ENCODE measurements around the gene SYTL1.
A peak's percentile ranks its signal among the peaks of the same experiment; 100 is the strongest.

SYTL1 gene

DNA sequence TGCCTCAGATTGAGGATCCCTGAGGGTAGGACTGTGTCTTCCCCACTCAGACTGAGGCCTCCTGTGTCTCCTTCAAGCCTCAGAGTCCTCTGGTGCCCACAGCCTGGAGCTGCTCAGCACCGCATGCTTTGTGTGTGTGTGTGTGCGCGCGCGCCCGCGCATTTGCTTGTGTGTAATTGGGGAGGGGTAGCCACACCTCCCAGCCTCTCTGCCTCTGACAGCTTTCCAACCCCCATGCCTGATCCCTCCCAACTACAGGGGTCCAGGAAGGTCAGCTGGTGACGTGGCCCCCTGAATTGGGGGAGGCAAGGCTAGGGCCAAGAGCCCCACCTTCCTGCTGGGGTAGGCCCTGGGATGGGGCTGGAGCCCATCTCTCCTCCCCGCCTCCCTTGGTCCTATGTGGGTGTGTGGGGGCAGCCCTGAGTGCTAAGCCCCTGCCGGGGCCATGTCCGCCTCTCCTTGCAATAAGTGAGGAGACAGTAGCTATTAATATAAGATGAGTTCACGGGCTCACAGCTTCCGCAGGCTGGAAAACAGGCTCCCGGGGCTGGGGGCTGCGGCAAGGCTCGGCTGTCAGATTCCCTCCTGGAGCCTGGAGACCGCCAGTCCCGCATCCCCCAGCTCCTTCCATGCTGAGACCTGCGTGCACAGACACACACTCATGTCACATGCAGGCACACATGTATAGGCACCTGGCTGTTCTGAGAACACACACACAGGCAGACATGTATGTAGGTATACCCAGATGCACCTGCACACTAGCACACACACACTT, 57.6 kb downstream of the SYTL1 start:
- in situ Hi-C loops (cut with MboI; ENCODE audit: low sequenced_read_pairs, unreplicated experiment), result loop anchor here (10.0 kb wide), 2 partner anchors 205 to 265 kb away; partner anchors contain the start of gene AHDC1
- DNase-seq (ENCODE audit: low spot score), result no peak
- TF ChIP-seq, protein P1, sequence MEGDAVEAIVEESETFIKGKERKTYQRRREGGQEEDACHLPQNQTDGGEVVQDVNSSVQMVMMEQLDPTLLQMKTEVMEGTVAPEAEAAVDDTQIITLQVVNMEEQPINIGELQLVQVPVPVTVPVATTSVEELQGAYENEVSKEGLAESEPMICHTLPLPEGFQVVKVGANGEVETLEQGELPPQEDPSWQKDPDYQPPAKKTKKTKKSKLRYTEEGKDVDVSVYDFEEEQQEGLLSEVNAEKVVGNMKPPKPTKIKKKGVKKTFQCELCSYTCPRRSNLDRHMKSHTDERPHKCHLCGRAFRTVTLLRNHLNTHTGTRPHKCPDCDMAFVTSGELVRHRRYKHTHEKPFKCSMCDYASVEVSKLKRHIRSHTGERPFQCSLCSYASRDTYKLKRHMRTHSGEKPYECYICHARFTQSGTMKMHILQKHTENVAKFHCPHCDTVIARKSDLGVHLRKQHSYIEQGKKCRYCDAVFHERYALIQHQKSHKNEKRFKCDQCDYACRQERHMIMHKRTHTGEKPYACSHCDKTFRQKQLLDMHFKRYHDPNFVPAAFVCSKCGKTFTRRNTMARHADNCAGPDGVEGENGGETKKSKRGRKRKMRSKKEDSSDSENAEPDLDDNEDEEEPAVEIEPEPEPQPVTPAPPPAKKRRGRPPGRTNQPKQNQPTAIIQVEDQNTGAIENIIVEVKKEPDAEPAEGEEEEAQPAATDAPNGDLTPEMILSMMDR (IDR thresholded peaks at IDR 0.05; ENCODE audit: borderline replicate concordance, control extremely low read depth, extremely low read depth, insufficient read depth, missing control alignments), result no peak

DNA sequence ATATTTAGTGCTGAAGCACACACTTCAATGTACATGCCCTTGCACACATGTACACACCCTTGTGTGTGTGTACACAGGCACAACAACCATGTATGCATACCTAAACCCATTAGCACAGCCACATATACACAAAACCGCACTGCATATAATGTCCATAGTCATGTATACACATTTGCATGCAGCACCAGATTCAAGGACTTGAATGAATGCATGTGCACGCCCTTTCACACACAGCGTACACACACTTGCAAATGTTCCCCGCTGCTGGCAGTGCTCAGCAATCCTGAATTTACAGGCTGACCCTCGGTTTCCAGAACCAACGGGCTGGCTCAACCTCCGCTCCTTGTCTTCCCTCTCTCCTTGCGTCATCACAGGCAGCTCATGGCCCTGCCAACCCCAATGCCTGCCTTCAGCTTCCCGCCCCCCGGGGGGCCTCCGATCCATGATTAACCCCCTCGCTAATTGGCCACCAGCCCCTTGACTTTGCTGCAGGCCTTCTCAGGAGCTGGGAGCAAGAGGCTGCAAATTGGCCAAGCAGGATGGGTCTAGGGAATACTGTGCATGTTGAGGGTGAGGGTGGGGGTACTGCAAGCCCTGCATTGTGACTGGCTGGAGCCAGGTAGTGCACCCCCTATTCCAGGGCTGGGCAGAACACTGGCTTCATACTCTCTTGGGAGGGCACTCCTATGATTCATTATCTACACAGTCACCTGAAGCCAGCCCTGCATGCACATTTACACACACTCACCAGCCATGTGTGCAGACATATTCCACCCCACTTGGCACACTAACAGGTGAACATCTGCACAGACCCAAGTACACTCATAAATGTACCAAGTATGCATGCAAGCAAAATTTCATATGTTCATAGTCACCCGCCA, 58.5 kb downstream of the SYTL1 start:
- in situ Hi-C loops (cut with MboI; ENCODE audit: low sequenced_read_pairs, unreplicated experiment), result no loop called here
- DNase-seq (ENCODE audit: low spot score), result no peak
- TF ChIP-seq, protein P1 (IDR thresholded peaks at IDR 0.05; ENCODE audit: borderline replicate concordance, control extremely low read depth, extremely low read depth, insufficient read depth, missing control alignments), result no peak

DNA sequence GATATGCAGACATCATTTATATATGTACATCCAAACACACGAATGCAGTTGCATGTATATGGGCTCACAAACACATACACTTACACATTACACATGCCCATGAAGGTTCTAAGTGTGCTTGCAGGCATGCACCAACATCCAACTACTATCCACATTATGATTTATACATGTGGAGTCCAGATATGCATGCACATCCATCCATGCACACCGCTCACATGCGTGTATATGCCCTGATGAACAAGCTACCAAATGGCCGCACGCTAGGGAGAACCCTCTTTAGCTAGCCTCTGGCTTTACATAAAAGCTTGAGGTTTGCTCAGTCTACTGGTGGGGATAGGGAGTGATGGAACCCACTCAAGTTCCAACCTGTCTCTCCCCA, 59.1 kb downstream of the SYTL1 start:
- TF ChIP-seq, protein P1 (IDR thresholded peaks at IDR 0.05; ENCODE audit: borderline replicate concordance, control extremely low read depth, extremely low read depth, insufficient read depth, missing control alignments), result no peak
- DNase-seq (ENCODE audit: low spot score), result no peak
- in situ Hi-C loops (cut with MboI; ENCODE audit: low sequenced_read_pairs, unreplicated experiment), result no loop called here

DNA sequence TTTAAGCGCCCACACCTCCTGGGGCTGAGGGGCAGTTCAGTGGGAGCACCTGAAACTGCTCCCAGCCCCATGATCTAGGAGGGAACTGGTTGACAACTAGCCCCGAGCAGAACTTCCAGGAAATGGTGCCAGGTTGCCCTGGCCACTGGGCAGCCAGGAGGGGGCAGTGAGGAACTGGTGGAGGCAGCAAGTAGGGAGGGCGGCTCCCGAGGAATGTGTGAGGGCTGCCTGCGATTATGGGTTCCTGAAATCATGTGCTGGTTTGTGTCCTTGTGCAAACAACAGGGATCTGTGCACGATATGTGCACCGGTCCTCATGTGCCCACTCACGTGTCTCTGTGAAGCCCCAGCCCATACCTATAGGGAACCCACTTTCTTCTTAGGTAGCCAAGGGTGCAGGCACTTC, 60.5 kb downstream of the SYTL1 start:
- peak; percentile 45 for DNase-seq (ENCODE audit: low spot score)
- in situ Hi-C loops (cut with MboI; ENCODE audit: low sequenced_read_pairs, unreplicated experiment), result no loop called here
- TF ChIP-seq, protein P1 (IDR thresholded peaks at IDR 0.05; ENCODE audit: borderline replicate concordance, control extremely low read depth, extremely low read depth, insufficient read depth, missing control alignments), result peak; percentile 59

DNA sequence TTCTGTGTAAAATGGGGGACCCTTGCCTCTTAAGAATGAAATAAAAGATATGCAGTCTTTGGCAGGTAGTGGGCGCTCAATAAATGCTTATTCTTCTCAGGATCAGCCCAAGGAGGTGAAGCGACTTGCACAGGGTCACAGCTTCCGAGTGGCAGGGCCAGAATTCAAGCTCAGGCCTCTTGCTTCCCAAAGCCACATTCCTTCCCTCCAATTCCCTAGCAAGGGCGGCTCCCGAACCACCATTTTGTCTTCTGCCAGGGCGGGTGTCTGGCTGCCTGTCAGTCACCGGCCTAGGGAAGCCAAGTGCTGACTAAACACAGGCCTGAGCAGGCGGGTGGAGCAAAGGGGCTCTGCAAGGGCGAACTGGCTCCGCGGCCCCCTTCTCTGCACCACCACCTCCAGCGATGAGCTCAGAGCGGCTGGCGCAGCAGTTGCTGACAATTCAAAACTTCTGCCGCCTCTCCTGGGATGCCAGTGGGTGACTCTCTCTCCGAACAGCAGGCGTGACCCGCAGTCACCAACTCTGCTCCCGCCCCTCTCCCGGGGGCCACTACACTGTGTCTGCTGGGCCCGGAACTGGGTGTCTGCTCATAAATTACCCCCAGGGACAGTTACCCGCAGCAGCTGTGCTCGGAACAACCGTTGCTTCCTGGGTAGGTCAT, 61.4 kb downstream of the SYTL1 start:
- TF ChIP-seq, protein P1 (IDR thresholded peaks at IDR 0.05; ENCODE audit: borderline replicate concordance, control extremely low read depth, extremely low read depth, insufficient read depth, missing control alignments), result peak; percentile 48
- peak; percentile 70 for DNase-seq (ENCODE audit: low spot score)
- in situ Hi-C loops (cut with MboI; ENCODE audit: low sequenced_read_pairs, unreplicated experiment), result no loop called here

Measured in GM13976 (cell line).